ENCODE results near the gene FBXL4. TPM values are rescaled to one million over a fixed set of nuclear protein-coding genes. Genes with fewer than 3 reads are reported as not detected.

The FBXL4 gene
- total and polyA plus RNA-seq, 4 donors, result 3.5 to 35.0 (median 9.4) TPM

GRCh38 chr6:98944168-98944567, 3.6 kb downstream of the FBXL4 start:
- Histone ChIP-seq H3K4me3 (no peak overlapping the region), H3K4me1 (ENCODE audit: control insufficient read depth in 5 of 5, insufficient read depth in 5 of 5, low read length in 5 of 5) (peaks cover 0 to 28% (median 8%) of the 10 kb centered on the region in 5 donors), H3K9me3 (ENCODE audit: control insufficient read depth in 4 of 4, insufficient read depth in 3 of 4, low read length in 3 of 4) (peaks cover 0 to 11% (median 0%) of the 10 kb centered on the region in 4 donors), H3K36me3 (ENCODE audit: control insufficient read depth in 4 of 4, insufficient read depth in 4 of 4, low read length in 4 of 4) (peaks cover 0 to 7% (median 0%) of the 10 kb centered on the region in 4 donors), H3K27me3 (ENCODE audit: control insufficient read depth in 3 of 3, insufficient read depth in 3 of 3, low read length in 2 of 3) (no peaks in the 10 kb centered on the region), H3K27ac (ENCODE audit: low read depth in 1 of 2, low read length in 1 of 2) (no peak overlapping the region), H3K9ac (ENCODE audit: insufficient read depth in 1 of 2, low read length in 2 of 2) (no peak overlapping the region)
- no peak for ATAC-seq (ENCODE audit: insufficient read depth, low FRiP score)
- 61 to 65% methylated on average over 3 of the region's 3 CpGs for WGBS, 2 donors
- no peak for TF ChIP-seq CTCF (IDR thresholded peaks at IDR 0.05; ENCODE audit: control extremely low read depth, extremely low read depth)
- no peak for DNase-seq

DNA sequence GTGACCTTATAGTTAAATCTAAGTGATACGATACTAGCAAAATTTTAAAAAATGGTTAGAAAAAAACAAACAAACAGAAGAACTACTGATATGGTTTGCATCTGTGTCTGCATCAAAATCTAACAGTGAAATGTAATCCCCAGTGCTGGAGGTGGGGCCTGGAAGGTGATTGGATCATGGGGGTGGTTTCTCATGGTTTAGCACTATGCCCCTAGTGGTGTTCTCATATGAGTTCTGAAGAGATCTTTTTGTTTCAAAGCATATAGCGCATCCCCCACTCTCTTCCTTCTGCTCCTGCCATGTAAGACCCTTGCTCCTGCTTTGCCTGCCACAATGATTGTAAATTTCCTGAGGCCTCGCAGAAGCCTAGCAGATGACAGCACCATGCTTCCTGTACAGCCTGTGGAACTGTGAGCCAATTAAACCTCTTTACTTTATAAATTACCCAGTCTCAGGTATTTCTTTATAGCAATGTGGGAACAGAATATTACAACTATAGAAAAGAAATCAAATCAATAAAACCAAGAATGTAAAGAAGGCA, 5.4 kb downstream of the FBXL4 start:
- Histone ChIP-seq H3K27ac (ENCODE audit: low read depth in 1 of 2, low read length in 1 of 2) (no peak overlapping the region), H3K4me1 (ENCODE audit: control insufficient read depth in 5 of 5, insufficient read depth in 5 of 5, low read length in 5 of 5) (peaks cover 0 to 28% (median 10%) of the 10 kb centered on the region in 5 donors), H3K4me3 (no peak overlapping the region), H3K9ac (ENCODE audit: insufficient read depth in 1 of 2, low read length in 2 of 2) (no peak overlapping the region), H3K27me3 (ENCODE audit: control insufficient read depth in 3 of 3, insufficient read depth in 3 of 3, low read length in 2 of 3) (no peaks in the 10 kb centered on the region), H3K9me3 (ENCODE audit: control insufficient read depth in 4 of 4, insufficient read depth in 3 of 4, low read length in 3 of 4) (peaks cover 0 to 14% (median 0%) of the 10 kb centered on the region in 4 donors), H3K36me3 (ENCODE audit: control insufficient read depth in 4 of 4, insufficient read depth in 4 of 4, low read length in 4 of 4) (peaks cover 0 to 7% (median 0%) of the 10 kb centered on the region in 4 donors)
- no peak for ATAC-seq (ENCODE audit: insufficient read depth, low FRiP score)
- TF ChIP-seq CTCF (IDR thresholded peaks at IDR 0.05; ENCODE audit: control extremely low read depth, extremely low read depth), result no peak
- WGBS, 2 donors, result 90 to 93% methylated on average over 3 of the region's 3 CpGs
- DNase-seq, result no peak

DNA sequence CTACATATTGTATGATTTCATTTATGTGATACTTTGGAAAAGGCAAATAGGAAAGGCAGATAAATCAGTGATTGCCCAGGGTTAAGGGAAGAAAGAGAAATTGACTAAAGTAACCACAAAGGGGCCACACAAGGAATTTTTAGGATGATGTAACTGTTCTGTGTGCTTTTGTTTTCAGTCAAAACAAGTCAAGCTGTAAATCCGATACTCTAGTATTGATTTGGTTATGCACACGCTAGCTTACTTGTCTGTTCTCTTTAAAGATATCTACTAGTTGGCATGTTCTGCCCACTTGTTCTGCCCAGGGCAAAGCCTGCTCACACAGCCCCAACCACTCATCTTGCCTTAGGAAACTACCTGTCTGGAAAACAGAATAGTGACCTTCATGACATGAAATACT, 6.4 kb downstream of the FBXL4 start:
- H3K4me3 ChIP-seq, result no peak overlapping the region
- 91 to 97% methylated on average over 2 of the region's 2 CpGs for WGBS, 2 donors

More for the DNA sequence above, 6.4 kb downstream of the FBXL4 start:
- Histone ChIP-seq H3K9ac (ENCODE audit: insufficient read depth in 1 of 2, low read length in 2 of 2) (no peak overlapping the region), H3K27me3 (ENCODE audit: control insufficient read depth in 3 of 3, insufficient read depth in 3 of 3, low read length in 2 of 3) (no peaks in the 10 kb centered on the region), H3K4me1 (ENCODE audit: control insufficient read depth in 5 of 5, insufficient read depth in 5 of 5, low read length in 5 of 5) (peaks cover 0 to 19% (median 3%) of the 10 kb centered on the region in 5 donors), H3K27ac (ENCODE audit: low read depth in 1 of 2, low read length in 1 of 2) (no peak overlapping the region), H3K9me3 (ENCODE audit: control insufficient read depth in 4 of 4, insufficient read depth in 3 of 4, low read length in 3 of 4) (peaks cover 0 to 14% (median 0%) of the 10 kb centered on the region in 4 donors), H3K36me3 (ENCODE audit: control insufficient read depth in 4 of 4, insufficient read depth in 4 of 4, low read length in 4 of 4) (peaks cover 0 to 7% (median 0%) of the 10 kb centered on the region in 4 donors)
- no peak for TF ChIP-seq CTCF (IDR thresholded peaks at IDR 0.05; ENCODE audit: control extremely low read depth, extremely low read depth)
- ATAC-seq (ENCODE audit: insufficient read depth, low FRiP score) (no peak), DNase-seq (no peak)
